Neural cell (in vitro differentiated cells): ENCODE measurements around the gene OSR1. TPM values are rescaled to one million over a fixed set of nuclear protein-coding genes. Genes with fewer than 3 reads are reported as not detected.

Experiments
- H2AFZ ChIP-seq: fragments of 200-600, 300-800 bp; sonication (generic), shearing (Covaris generic); 2 replicates; pipeline ENCODE4 v1.6.0; 2014; ENCODE audit warnings: low read depth, mild to moderate bottlenecking, antibody characterized with exemption, low read length, moderate library complexity
- H3F3A ChIP-seq: fragments of 200-600 bp; shearing (Covaris generic); 2 replicates; pipeline ENCODE4 v1.6.1; 2016; ENCODE audit warnings: mild to moderate bottlenecking, moderate library complexity, mixed read lengths, antibody characterized with exemption, low read length; ENCODE audit not compliant: insufficient read depth, poor library complexity, severe bottlenecking
- H3K27ac ChIP-seq: fragments of 200-600, 300-800 bp; sonication (generic), shearing (Covaris generic); 2 replicates; pipeline ENCODE4 v1.5.1; 2014; ENCODE audit warnings: mild to moderate bottlenecking, low read length, moderate library complexity
- H3K27me3 ChIP-seq: fragments of 300-800, 200-600 bp; sonication (generic), shearing (Covaris generic); 2 replicates; pipeline ENCODE4 v1.6.0; 2014; ENCODE audit warnings: mild to moderate bottlenecking, low read depth, low read length, moderate library complexity; ENCODE audit not compliant: insufficient read depth
- H3K36me3 ChIP-seq: fragments of 300-800, 200-600 bp; sonication (generic), shearing (Covaris generic); 2 replicates; pipeline ENCODE4 v1.5.1; 2014; ENCODE audit warnings: mild to moderate bottlenecking, antibody characterized with exemption, low read length, moderate library complexity; ENCODE audit not compliant: insufficient read depth
- H3K4me2 ChIP-seq: fragments of 300-800, 200-600 bp; sonication (generic), shearing (Covaris generic); 2 replicates; pipeline ENCODE4 v1.6.0; 2014; ENCODE audit warnings: mild to moderate bottlenecking, low read length
- H3K4me3 ChIP-seq: fragments of 300-800, 200-600 bp; sonication (generic), shearing (Covaris generic); 2 replicates; pipeline ENCODE4 v1.5.1; 2014; ENCODE audit warnings: mild to moderate bottlenecking, low read length, moderate library complexity
- H3K79me2 ChIP-seq: fragments of 200-600 bp; shearing (Covaris generic); replicated peaks from 2 replicates; pipeline ENCODE4 v1.6.0; 2014; ENCODE audit warnings: mild to moderate bottlenecking, low read length, moderate library complexity; ENCODE audit not compliant: insufficient read depth
- H3K9ac ChIP-seq: fragments of 300-800, 200-600 bp; sonication (generic), shearing (Covaris generic); 2 replicates; pipeline ENCODE4 v1.6.1; 2016; ENCODE audit warnings: mild to moderate bottlenecking, low read length, mixed read lengths
- H3K9me2 ChIP-seq: fragments of 200-600 bp; shearing (Covaris generic); 2 replicates; pipeline ENCODE4 v1.6.1; 2016; ENCODE audit warnings: mild to moderate bottlenecking, low read length, mixed read lengths; ENCODE audit not compliant: insufficient read depth
- H3K9me3 ChIP-seq: fragments of 200-600, 300-800 bp; sonication (generic), shearing (Covaris generic); 2 replicates; pipeline ENCODE4 v1.6.1; 2016; ENCODE audit warnings: mild to moderate bottlenecking, mixed run types, low read length, moderate library complexity, mixed read lengths
- H4K20me1 ChIP-seq: fragments of 200-600 bp; shearing (Covaris generic); 2 replicates; pipeline ENCODE4 v1.6.1; 2016; ENCODE audit warnings: mild to moderate bottlenecking, mixed run types; ENCODE audit not compliant: insufficient read depth
- EP300 ChIP-seq: fragments of 450-650 bp; conservative IDR thresholded peaks from 2 replicates; pipeline ENCODE4 v1.6.1; 2014; ENCODE audit warnings: antibody characterized with exemption, mild to moderate bottlenecking, moderate library complexity; ENCODE audit not compliant: poor library complexity, severe bottlenecking
- EZH2 ChIP-seq: fragments of 200-600, 300-800 bp; shearing (Covaris generic), sonication (generic); IDR thresholded peaks from 2 replicates; pipeline ENCODE4 v1.6.1; 2014; ENCODE audit warnings: antibody characterized with exemption, low read length, borderline replicate concordance, mild to moderate bottlenecking; ENCODE audit not compliant: insufficient read depth, poor library complexity, severe bottlenecking
- MXI1 ChIP-seq: fragments of 450-650 bp; conservative IDR thresholded peaks from 2 replicates; pipeline ENCODE4 v1.6.1; 2014; ENCODE audit warnings: antibody characterized with exemption, mild to moderate bottlenecking; ENCODE audit not compliant: poor library complexity, severe bottlenecking
- POLR2AphosphoS5 ChIP-seq: IDR thresholded peaks from 2 replicates; pipeline ENCODE4 v1.6.1; 2012
- RAD21 ChIP-seq: fragments of 450-650 bp; conservative IDR thresholded peaks from 2 replicates; pipeline ENCODE4 v1.6.1; 2014; ENCODE audit warnings: antibody characterized with exemption, mild to moderate bottlenecking, moderate library complexity
- SMC3 ChIP-seq: fragments of 450-650 bp; conservative IDR thresholded peaks from 2 replicates; pipeline ENCODE4 v1.6.1; 2014; ENCODE audit warnings: antibody characterized with exemption, mild to moderate bottlenecking, moderate library complexity; ENCODE audit not compliant: poor library complexity
- TAF1 ChIP-seq: IDR thresholded peaks from 2 replicates; pipeline ENCODE4 v1.6.1; 2012; ENCODE audit warnings: low read depth
- polyA plus RNA-seq: library from polyadenylated mRNA; depleted of rRNA; stranded (reverse); fragments of >200 nt; gene quantifications from 2 replicates; pipeline ENCODE4 v1.2.3, GENCODE V29; 2014
- TF ChIP-seq, protein P1 (sequence below): fragments of 450-650 bp; IDR thresholded peaks from 2 replicates; pipeline ENCODE4 v1.5.1; 2014; ENCODE audit warnings: antibody characterized with exemption, mild to moderate bottlenecking, moderate library complexity; ENCODE audit not compliant: poor library complexity, severe bottlenecking
- TF ChIP-seq, protein P2 (sequence below): IDR thresholded peaks from 2 replicates; pipeline ENCODE4 v1.6.1; 2012; ENCODE audit warnings: borderline replicate concordance

Gene OSR1
- polyA plus RNA-seq, 1 donor from 2014 or later = not detected

DNA sequence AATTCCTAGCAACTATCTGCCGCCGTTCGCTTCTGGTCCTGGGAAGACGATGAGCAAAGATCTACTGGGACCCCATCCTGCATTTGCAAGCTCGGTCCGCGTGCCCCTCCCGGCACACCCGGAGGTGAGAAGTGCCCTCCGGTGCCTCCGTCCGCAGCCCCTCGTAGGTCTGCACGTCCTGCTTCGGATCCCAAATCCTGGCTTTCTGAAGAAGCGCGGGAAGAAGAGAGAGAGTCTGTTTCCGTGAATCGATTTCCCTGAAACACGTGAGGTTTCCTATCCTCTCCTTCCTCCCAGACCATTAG, 5.0 kb upstream of the OSR1 start:
- Histone ChIP-seq H3K36me3 (no peaks in the 10 kb centered on the region), H3K9me2 (no peaks in the 10 kb centered on the region), H3K4me3 (no peak overlapping the region), H3F3A (no peaks in the 10 kb centered on the region), H4K20me1 (no peaks in the 10 kb centered on the region), H3K4me2 (no peak overlapping the region), H3K79me2 (no peaks in the 10 kb centered on the region), H3K9ac (no peak overlapping the region), H3K27ac (no peak overlapping the region), H3K27me3 (peaks cover 98% of the 10 kb centered on the region), H3K9me3 (no peaks in the 10 kb centered on the region), H2AFZ (no peak overlapping the region)
- TF ChIP-seq SMC3 = no peak
- no peak for TF ChIP-seq EP300
- TF ChIP-seq POLR2AphosphoS5 = peak; percentile 34
- no peak for TF ChIP-seq MXI1
- TF ChIP-seq EZH2 = no peak
- no peak for TF ChIP-seq TAF1

DNA sequence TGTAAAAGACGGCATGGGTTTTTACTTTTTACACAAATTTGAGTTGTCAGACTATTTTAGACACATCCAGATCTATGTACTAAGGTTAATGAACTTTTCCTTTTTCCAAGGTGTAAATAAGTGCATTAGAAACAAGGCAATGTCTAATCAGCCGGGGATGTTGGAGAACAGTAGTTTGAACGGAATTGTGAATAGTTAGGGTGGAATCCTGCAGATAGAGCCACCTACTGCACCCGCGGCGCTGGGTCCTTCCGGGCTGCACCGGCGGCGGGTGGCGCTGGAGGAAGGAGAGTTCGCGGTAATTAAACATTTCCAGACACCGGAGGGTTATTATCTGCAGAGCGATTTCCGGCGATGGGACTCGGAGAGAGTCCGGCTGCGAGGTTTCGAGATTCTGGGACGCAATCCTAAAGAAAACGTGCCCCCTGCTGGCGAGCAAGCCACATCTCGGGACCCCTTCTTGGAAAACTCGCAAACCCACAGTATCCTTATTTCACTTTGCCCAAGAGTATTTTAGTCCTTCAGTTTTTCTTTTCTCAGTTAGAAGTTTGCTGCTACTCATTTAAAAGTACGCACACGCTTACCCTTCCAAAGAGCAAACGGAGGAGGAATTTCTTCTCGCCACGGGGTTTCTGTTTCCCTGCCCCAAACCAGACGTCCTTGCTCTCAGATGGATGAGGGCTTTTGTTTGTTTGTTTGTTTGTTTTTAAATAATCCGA, 4.5 kb upstream of the OSR1 start:
- no peaks in the 10 kb centered on the region for H3K9me3 ChIP-seq
- H3K9ac ChIP-seq = no peak overlapping the region
- H2AFZ ChIP-seq = no peak overlapping the region
- no peaks in the 10 kb centered on the region for H3K9me2 ChIP-seq
- H3K79me2 ChIP-seq = no peaks in the 10 kb centered on the region
- H3F3A ChIP-seq = no peaks in the 10 kb centered on the region
- peaks cover 99% of the 10 kb centered on the region for H3K27me3 ChIP-seq
- no peaks in the 10 kb centered on the region for H3K36me3 ChIP-seq
- H3K27ac ChIP-seq = no peak overlapping the region
- peak overlapping the region; percentile 49 for H3K4me3 ChIP-seq
- TF ChIP-seq EZH2 (no peak), RAD21 (peak; percentile 79), SMC3 (peak; percentile 92)
- TF ChIP-seq, protein P1, sequence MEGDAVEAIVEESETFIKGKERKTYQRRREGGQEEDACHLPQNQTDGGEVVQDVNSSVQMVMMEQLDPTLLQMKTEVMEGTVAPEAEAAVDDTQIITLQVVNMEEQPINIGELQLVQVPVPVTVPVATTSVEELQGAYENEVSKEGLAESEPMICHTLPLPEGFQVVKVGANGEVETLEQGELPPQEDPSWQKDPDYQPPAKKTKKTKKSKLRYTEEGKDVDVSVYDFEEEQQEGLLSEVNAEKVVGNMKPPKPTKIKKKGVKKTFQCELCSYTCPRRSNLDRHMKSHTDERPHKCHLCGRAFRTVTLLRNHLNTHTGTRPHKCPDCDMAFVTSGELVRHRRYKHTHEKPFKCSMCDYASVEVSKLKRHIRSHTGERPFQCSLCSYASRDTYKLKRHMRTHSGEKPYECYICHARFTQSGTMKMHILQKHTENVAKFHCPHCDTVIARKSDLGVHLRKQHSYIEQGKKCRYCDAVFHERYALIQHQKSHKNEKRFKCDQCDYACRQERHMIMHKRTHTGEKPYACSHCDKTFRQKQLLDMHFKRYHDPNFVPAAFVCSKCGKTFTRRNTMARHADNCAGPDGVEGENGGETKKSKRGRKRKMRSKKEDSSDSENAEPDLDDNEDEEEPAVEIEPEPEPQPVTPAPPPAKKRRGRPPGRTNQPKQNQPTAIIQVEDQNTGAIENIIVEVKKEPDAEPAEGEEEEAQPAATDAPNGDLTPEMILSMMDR = peak; percentile 79
- no peaks in the 10 kb centered on the region for H4K20me1 ChIP-seq
- H3K4me2 ChIP-seq = peak overlapping the region; percentile 18

DNA sequence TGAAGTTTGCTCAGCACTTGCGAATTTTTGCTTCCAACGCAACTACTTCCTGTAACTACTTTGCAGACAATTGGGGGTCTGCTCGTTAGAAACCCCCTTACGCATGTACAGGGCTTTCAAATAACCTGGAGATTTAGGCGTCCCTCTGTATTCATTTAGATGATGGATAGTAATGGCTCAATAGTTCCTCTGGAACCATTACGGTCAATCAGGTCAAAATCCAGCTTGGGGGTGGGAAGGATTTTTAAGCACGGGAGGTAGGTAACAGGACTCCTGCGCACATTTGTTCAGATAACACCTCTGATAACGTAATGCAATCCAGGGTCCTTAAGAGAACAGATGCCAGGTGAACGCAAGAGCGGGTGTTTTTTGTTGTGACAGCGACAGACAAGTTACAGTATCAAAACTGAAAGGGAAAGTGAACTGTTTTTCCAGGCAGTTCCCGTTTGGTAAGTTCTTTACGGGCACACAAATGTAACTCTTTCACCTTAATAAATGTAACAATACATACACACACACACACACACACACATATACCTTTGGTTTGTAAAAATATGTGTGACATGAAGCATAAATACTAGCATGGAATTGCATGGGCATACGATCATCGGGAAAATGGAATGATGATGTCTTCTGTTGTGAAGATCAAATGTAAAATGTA, 3.8 kb upstream of the OSR1 start:
- H3K36me3 ChIP-seq = no peaks in the 10 kb centered on the region
- H3K4me3 ChIP-seq = no peak overlapping the region
- H3K79me2 ChIP-seq = no peaks in the 10 kb centered on the region
- no peaks in the 10 kb centered on the region for H3K9me3 ChIP-seq
- no peaks in the 10 kb centered on the region for H3K9me2 ChIP-seq
- H3F3A ChIP-seq = no peaks in the 10 kb centered on the region
- H3K27ac ChIP-seq = no peak overlapping the region
- H3K4me2 ChIP-seq = no peak overlapping the region
- H3K9ac ChIP-seq = no peak overlapping the region
- H4K20me1 ChIP-seq = no peaks in the 10 kb centered on the region
- peaks cover 100% of the 10 kb centered on the region for H3K27me3 ChIP-seq
- no peak overlapping the region for H2AFZ ChIP-seq
- TF ChIP-seq POLR2AphosphoS5 (peak; percentile 3), MXI1 (no peak)
- TF ChIP-seq, protein P2, sequence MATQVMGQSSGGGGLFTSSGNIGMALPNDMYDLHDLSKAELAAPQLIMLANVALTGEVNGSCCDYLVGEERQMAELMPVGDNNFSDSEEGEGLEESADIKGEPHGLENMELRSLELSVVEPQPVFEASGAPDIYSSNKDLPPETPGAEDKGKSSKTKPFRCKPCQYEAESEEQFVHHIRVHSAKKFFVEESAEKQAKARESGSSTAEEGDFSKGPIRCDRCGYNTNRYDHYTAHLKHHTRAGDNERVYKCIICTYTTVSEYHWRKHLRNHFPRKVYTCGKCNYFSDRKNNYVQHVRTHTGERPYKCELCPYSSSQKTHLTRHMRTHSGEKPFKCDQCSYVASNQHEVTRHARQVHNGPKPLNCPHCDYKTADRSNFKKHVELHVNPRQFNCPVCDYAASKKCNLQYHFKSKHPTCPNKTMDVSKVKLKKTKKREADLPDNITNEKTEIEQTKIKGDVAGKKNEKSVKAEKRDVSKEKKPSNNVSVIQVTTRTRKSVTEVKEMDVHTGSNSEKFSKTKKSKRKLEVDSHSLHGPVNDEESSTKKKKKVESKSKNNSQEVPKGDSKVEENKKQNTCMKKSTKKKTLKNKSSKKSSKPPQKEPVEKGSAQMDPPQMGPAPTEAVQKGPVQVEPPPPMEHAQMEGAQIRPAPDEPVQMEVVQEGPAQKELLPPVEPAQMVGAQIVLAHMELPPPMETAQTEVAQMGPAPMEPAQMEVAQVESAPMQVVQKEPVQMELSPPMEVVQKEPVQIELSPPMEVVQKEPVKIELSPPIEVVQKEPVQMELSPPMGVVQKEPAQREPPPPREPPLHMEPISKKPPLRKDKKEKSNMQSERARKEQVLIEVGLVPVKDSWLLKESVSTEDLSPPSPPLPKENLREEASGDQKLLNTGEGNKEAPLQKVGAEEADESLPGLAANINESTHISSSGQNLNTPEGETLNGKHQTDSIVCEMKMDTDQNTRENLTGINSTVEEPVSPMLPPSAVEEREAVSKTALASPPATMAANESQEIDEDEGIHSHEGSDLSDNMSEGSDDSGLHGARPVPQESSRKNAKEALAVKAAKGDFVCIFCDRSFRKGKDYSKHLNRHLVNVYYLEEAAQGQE = no peak
